Jurkat, Clone E6-1 (cell line): ENCODE results near the gene STK31.
"Not testable (repeated sequence)": the region's sequence is repeated elsewhere in the genome, so short reads cannot be mapped to it uniquely, and the experiment has no call there.

Source experiments
- DNase-seq: peaks from one replicate; pipeline ENCODE4 v3.0.0-alpha.2; 2011; ENCODE audit warnings: low read depth, low spot score
- H3K4me3 ChIP-seq: 2 replicates; pipeline ENCODE4 v1.5.1; 2011; ENCODE audit warnings: mild to moderate bottlenecking, low read length, control low read depth, moderate library complexity

The STK31 gene

GRCh38 chr7:23779185-23779800 is 69.3 kb downstream of the STK31 start:
- not testable (repeated sequence) for H3K4me3 ChIP-seq, DNase-seq

DNA sequence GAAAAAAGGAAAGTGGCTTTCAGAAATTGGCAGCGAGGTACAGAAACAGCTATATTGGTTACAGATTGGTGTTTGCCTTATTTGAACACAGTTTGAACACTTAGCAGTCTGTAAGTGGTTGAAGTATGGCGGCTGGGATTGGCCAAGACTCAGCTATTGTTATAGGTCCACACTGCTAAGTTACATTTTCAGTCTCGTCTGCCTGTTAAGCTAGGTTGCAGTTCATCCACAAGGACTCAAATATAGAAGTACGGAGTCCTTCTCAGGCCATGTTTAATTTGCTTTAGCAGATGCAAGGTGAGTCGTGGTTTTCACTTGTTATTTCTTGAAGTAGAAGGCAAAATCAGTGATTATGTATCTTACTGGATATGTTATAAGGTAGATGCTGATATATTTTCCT is 73.1 kb downstream of the STK31 start:
- no peak for DNase-seq
- H3K4me3 ChIP-seq = no peak overlapping the region

DNA sequence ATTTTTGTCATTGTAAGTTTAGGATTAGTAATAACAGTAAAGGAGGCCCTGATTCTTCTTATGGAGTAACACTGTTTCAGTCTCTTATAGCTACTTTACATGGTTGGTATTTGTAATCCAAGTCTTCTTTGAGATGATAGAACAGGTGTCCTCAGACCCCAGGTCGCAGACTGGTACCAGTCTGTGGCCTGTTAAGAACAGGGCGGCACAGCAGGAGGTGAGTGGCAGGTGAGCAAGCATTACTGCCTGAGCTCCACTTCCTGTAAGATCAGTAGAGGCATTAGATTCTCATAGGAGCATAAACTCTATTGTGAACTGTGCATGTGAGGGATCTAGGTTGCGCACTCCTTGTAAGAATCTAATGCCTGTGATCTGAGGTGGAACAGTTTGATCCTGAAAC is 77.3 kb downstream of the STK31 start:
- no peak overlapping the region for H3K4me3 ChIP-seq
- no peak for DNase-seq

DNA sequence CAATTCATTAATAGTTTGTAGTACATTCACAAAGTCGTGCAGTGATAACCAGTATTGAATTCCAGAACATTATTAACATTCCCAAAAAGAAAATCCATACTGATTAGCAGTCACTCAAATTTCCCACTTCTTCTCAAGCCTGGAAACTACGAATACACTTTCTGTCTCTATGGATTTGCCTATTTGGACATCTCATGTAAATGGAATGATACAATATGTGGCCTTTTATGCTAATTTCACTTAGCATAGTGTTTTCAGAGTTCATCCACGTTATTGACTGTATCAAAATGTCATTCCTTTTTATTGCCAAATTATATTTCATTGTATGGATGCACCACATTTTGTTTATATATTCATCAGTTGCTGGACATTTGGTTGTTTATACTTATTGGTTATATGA is 78.8 kb downstream of the STK31 start:
- no peak overlapping the region for H3K4me3 ChIP-seq
- no peak for DNase-seq

DNA sequence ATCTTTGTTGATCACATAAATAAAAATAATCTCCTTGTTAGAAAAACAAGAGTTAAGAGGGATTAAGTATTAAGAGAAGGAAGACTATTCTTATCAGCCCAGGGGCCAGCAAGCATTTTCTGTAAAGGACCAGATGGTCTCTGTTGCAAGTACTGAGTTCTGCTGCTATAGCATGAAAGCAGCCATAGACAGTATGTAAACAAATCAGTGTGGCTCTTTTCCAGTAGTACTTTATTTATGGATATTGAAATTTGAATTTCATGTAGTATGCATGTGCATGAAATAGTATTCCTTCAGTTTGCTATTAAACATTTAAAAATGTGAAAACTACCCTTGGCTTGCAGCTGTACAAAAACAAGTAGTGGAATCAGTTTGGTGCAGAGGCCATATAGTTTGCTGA is 81.7 kb downstream of the STK31 start:
- no peak overlapping the region for H3K4me3 ChIP-seq
- DNase-seq = no peak

- no peak for DNase-seq
These were observed 92.8 kb downstream of the STK31 start for GRCh38 chr7:23802720-23803397.

DNA sequence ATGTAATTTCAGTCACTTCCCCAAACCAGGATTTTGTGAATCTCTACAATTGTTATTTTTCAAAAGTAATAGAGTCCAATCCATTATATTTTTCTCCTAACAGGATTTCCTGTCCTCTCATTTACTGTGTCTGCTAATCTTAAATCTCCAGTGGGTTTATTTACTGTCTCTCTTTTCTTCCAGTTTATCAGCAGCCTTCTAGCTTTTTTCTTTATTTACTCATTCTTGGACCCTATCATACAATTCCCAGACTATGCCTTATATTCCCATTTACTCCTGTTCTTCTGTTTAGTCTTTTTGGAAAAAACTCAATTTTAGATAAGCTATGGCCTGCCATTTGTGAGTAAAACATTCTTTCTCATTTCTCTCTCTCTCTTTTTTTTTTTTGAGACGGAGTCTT is 94.7 kb downstream of the STK31 start:
- H3K4me3 ChIP-seq = no peak overlapping the region
- no peak for DNase-seq

More at GRCh38 chr7:23802720-23803397, 92.8 kb downstream of the STK31 start:
- H3K4me3 ChIP-seq = no peak overlapping the region

DNA sequence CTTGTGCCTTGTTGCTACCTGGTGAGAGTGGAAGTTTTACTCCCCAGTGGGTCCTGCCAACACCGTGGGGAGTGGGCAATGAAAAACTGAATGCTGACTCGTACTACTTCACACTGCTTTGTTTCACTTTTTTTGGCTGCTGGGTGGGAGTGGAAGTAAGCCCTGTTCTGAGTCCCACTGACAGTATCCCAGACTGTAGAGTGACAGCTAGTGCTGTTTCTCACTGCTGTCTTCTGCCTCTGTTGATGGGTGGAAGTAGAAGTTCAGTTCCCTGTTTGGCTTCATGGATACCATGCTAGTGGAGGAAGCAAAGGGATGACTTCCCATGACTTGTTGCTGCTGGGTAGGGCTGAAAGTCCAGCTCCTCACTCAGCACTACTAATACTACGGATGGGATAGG is 98.4 kb downstream of the STK31 start:
- H3K4me3 ChIP-seq = no peak overlapping the region
- DNase-seq = no peak

DNA sequence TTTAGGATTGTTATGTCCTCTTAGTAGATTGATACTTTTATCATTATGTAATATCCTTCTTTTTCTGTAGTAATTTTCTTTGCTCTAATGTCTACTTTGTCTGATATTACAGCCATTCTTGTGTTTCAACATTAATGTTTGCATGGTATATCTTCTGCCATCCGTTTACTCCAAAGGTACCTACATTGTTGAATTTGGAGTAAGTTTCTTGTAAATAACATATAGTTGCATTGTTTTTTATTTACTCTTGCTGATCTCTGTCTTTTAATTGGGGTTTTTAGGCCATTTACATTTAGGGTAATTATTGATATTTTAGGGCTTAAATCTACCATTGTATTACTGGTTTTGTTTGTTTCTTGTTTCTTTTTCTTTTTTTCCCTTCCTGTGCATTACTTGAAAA is 100.1 kb downstream of the STK31 start:
- H3K4me3 ChIP-seq = no peak overlapping the region
- DNase-seq = no peak

DNA sequence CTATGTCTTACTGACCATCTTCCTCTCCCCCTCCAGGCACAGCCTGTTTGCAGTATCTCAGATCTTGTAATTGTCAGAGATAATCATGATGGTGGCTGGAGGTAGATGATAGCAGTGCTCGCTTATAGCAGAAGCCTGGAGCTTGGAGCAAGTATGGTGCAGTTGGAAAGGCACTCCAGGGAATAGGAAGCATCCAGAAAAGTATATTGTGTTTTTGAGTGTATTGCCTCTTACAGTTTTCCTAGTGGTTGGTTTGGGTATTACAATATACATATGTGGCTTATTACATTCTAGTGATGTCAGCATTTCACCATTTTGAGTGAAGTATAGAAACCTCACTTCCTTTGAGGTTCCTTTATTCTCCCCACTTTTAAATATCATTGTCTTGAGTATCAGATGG is 101.5 kb downstream of the STK31 start:
- no peak overlapping the region for H3K4me3 ChIP-seq
- peak; percentile 38 for DNase-seq

DNA sequence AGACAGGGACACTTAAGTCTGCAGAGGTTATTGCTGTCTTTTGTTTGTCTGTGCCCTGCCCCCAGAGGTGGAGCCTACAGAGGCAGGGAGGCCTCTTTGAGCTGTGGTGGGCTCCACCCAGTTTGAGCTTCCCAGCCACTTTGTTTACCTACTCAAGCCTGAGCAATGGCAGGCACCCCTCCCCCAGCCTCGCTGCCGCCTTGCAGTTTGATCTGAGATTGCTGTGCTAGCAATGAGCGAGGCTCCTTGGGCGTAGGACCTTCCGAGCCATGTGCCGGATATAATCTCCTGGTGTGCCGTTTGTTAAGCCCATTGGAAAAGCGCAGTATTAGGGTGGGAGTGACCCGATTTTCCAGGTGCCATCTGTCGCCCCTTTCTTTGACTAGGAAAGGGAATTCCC is 118.1 kb downstream of the STK31 start:
- not testable (repeated sequence) for DNase-seq, H3K4me3 ChIP-seq

DNA sequence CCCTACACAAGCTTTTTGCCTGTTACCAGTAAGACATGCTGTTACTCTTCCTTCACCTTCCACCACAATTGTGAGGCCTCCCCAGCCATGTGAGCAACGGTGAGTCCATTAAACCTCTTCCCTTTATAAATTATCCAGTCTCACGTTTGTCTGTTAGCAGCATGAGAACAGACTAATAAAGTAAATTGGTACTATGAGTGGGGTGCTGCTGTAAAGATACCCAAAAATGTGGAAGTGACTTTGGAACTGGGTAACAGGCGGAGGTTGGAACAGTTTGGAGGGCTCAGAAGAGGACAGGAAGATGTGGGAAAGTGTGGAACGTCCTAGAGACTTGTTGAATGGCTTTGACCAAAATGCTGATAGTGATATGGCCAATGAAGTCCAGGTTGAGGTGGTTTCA is 122.7 kb downstream of the STK31 start:
- not testable (repeated sequence) for H3K4me3 ChIP-seq, DNase-seq

DNA sequence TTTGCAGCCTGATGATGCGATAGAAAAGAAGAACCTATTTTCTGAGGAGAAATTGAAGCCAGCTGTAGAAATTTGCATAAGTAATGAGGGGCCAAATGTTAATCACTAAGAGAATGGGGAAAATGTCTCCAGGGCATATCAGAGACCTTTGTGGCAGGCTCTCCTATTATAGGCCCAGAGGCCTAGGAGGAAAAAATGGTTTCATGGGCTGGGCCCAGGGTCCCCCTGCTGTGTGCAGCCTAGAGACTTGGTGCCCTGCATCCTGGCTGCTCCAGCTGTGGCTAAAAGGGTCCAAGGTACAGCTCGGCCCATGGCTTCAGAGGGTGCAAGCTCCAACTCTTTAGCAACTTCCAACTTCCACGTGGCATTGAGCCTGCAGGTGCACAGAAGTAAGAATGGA is 123.4 kb downstream of the STK31 start:
- H3K4me3 ChIP-seq = no peak overlapping the region
- DNase-seq = no peak

GRCh38 chr7:23844837-23845236 is 134.8 kb downstream of the STK31 start:
- not testable (repeated sequence) for DNase-seq, H3K4me3 ChIP-seq

DNA sequence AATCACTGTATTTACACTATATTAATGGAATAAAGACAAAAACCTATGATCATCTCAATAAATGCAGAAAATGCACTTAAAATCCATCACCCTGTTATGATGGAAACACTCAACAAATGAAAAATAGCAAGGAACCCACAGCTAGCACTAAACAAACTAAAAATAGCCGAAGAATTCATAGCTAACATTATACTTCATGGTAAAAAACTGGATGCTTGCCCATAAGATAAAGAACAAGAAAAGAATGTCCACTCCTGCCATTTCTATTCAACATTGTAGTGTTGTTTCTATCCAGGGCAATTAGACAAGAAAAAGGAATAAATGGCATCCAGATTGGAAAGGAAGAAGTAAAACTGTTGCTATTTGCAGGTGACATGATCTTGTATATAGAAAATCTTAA is 142.1 kb downstream of the STK31 start:
- DNase-seq = no peak
- H3K4me3 ChIP-seq = no peak overlapping the region

DNA sequence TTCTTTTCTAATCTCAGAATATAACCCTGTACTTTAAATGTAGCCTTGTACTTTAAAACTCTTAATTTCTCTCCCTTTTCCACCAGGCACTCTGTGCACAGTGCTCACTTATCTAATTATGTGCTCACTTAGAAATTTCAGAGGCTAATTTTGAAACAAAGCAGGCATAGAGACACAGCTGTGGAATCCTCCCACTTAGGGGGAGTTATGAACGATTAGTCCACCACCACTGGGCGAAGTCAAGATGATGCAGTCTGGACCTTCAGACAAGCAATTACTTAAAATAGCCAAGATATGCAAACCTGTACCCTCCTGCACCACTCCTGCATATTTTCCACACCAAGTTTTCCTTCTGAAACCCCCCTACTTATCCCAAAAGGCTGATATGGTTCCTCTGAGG is 143.0 kb downstream of the STK31 start:
- H3K4me3 ChIP-seq = no peak overlapping the region
- no peak for DNase-seq

GRCh38 chr7:23863209-23863787 is 153.3 kb downstream of the STK31 start:
- H3K4me3 ChIP-seq = no peak overlapping the region
- DNase-seq = peak; percentile 43

DNA sequence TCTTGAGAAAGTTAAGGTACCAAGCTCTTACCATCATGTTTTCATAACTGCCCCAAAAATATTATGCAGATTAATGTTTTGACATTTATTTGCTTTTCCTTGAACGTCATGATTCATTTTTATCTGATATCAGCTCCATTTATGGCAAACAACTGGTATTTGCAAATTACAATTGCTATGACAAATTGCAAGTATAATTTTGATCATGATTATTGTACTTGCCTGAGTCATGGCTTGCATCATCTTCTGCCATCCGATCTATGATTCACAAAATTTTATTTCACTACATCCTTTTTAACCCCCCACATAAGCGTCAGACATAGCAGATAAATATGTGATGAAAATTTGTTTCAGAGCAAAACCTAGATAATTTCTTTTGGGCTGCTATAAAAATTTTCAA is 155.0 kb downstream of the STK31 start:
- DNase-seq = no peak
- no peak overlapping the region for H3K4me3 ChIP-seq

DNA sequence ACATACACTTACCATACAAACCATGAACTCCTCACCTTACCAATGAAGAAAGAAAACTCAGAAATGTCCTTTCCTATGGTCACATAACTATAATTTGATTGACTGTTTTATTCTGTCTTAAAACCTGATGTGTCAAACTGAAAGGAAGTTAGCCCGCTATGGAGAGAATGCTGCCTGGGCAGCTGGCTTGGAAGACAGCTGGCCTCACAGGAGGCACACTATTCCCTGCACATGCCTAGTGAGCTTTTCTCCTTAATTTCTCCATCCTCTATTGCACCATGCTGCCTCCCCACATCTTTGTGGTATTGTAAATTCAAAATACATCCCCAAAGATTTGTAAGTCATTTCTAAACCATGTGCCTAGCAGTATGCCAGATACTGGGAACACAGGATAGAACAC is 163.3 kb downstream of the STK31 start:
- no peak for DNase-seq
- no peak overlapping the region for H3K4me3 ChIP-seq

GRCh38 chr7:23876526-23876925 is 166.5 kb downstream of the STK31 start:
- not testable (repeated sequence) for DNase-seq, H3K4me3 ChIP-seq
